ENCODE data around the gene PELO. TPM values are rescaled to one million over a fixed set of nuclear protein-coding genes. Genes with fewer than 3 reads are reported as not detected.

PELO gene
- total and polyA plus RNA-seq, 9 of the 15 experiments (the other 6 are each of a cell fraction or from before 2014, with no cell fraction given): 5.8 to 14.6 (median 9.6) TPM

DNA sequence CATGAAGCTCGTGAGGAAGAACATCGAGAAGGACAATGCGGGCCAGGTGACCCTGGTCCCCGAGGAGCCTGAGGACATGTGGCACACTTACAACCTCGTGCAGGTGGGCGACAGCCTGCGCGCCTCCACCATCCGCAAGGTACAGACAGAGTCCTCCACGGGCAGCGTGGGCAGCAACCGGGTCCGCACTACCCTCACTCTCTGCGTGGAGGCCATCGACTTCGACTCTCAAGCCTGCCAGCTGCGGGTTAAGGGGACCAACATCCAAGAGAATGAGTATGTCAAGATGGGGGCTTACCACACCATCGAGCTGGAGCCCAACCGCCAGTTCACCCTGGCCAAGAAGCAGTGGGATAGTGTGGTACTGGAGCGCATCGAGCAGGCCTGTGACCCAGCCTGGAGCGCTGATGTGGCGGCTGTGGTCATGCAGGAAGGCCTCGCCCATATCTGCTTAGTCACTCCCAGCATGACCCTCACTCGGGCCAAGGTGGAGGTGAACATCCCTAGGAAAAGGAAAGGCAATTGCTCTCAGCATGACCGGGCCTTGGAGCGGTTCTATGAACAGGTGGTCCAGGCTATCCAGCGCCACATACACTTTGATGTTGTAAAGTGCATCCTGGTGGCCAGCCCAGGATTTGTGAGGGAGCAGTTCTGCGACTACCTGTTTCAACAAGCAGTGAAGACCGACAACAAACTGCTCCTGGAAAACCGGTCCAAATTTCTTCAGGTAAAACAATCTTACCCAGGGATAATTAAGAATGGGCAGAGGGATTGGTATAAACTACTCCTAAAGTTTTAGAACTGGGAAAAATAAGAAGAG is 12.9 kb downstream of the PELO start (continued):
- TF ChIP-seq, protein P1, sequence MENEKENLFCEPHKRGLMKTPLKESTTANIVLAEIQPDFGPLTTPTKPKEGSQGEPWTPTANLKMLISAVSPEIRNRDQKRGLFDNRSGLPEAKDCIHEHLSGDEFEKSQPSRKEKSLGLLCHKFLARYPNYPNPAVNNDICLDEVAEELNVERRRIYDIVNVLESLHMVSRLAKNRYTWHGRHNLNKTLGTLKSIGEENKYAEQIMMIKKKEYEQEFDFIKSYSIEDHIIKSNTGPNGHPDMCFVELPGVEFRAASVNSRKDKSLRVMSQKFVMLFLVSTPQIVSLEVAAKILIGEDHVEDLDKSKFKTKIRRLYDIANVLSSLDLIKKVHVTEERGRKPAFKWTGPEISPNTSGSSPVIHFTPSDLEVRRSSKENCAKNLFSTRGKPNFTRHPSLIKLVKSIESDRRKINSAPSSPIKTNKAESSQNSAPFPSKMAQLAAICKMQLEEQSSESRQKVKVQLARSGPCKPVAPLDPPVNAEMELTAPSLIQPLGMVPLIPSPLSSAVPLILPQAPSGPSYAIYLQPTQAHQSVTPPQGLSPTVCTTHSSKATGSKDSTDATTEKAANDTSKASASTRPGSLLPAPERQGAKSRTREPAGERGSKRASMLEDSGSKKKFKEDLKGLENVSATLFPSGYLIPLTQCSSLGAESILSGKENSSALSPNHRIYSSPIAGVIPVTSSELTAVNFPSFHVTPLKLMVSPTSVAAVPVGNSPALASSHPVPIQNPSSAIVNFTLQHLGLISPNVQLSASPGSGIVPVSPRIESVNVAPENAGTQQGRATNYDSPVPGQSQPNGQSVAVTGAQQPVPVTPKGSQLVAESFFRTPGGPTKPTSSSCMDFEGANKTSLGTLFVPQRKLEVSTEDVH (IDR thresholded peaks at IDR 0.05; ENCODE audit: low read depth, partially characterized antibody): peak; percentile 3
- TF ChIP-seq PRMT5 (CRISPR knock-in tag; IDR thresholded peaks at IDR 0.05) (no peak), HNRNPL (IDR thresholded peaks at IDR 0.05; ENCODE audit: low read depth, low read length) (no peak), CREM (IDR thresholded peaks at IDR 0.05; ENCODE audit: low read depth) (no peak), E2F3 (CRISPR knock-in tag; IDR thresholded peaks at IDR 0.05) (no peak), SRF (CRISPR knock-in tag; IDR thresholded peaks at IDR 0.05) (no peak), PHF8 (IDR thresholded peaks at IDR 0.05; ENCODE audit: borderline replicate concordance, low read length) (peak; percentile 52; the same call in 1 of the 2 replicates), FOXA3 (CRISPR knock-in tag; conservative IDR thresholded peaks at IDR 0.05 in 1 of 2, IDR thresholded peaks at IDR 0.05 in 1 of 2) (0 out of 4 replicates have a peak, but pooled peaks of 1 of the 2 experiments have one; percentile 10), CBFB (CRISPR knock-in tag; IDR thresholded peaks at IDR 0.05) (peak; percentile 29; the same call in 1 of the 2 replicates), ILK (tag; IDR thresholded peaks at IDR 0.05; ENCODE audit: borderline replicate concordance, low read depth) (no peak), KDM1A (IDR thresholded peaks at IDR 0.05) (peak in 1 of 2 experiments; percentile 32; a peak in 1 of 4 replicates), NR2F6 (CRISPR knock-in tag; IDR thresholded peaks at IDR 0.05) (no peak)
- TF ChIP-seq, protein P2, sequence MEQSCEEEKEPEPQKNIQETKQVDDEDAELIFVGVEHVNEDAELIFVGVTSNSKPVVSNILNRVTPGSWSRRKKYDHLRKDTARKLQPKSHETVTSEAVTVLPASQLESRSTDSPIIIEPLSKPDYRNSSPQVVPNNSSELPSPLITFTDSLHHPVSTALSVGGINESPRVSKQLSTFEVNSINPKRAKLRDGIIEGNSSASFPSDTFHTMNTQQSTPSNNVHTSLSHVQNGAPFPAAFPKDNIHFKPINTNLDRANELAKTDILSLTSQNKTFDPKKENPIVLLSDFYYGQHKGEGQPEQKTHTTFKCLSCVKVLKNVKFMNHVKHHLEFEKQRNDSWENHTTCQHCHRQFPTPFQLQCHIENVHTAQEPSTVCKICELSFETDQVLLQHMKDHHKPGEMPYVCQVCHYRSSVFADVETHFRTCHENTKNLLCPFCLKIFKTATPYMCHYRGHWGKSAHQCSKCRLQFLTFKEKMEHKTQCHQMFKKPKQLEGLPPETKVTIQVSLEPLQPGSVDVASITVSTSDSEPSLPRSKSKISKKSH (CRISPR knock-in tag; IDR thresholded peaks at IDR 0.05): no peak
- TF ChIP-seq, protein P3, sequence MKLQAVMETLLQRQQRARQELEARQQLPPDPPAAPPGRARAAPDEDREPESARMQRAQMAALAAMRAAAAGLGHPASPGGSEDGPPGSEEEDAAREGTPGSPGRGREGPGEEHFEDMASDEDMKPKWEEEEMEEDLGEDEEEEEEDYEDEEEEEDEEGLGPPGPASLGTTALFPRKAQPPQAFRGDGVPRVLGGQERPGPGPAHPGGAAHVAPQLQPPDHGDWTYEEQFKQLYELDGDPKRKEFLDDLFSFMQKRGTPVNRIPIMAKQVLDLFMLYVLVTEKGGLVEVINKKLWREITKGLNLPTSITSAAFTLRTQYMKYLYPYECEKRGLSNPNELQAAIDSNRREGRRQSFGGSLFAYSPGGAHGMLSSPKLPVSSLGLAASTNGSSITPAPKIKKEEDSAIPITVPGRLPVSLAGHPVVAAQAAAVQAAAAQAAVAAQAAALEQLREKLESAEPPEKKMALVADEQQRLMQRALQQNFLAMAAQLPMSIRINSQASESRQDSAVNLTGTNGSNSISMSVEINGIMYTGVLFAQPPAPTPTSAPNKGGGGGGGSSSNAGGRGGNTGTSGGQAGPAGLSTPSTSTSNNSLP (IDR thresholded peaks at IDR 0.05; ENCODE audit: borderline replicate concordance, low read depth, low read length): no peak
- TF ChIP-seq, protein P4, sequence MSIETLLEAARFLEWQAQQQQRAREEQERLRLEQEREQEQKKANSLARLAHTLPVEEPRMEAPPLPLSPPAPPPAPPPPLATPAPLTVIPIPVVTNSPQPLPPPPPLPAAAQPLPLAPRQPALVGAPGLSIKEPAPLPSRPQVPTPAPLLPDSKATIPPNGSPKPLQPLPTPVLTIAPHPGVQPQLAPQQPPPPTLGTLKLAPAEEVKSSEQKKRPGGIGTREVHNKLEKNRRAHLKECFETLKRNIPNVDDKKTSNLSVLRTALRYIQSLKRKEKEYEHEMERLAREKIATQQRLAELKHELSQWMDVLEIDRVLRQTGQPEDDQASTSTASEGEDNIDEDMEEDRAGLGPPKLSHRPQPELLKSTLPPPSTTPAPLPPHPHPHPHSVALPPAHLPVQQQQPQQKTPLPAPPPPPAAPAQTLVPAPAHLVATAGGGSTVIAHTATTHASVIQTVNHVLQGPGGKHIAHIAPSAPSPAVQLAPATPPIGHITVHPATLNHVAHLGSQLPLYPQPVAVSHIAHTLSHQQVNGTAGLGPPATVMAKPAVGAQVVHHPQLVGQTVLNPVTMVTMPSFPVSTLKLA (conservative IDR thresholded peaks at IDR 0.05): no peak
- TF ChIP-seq, protein P5, sequence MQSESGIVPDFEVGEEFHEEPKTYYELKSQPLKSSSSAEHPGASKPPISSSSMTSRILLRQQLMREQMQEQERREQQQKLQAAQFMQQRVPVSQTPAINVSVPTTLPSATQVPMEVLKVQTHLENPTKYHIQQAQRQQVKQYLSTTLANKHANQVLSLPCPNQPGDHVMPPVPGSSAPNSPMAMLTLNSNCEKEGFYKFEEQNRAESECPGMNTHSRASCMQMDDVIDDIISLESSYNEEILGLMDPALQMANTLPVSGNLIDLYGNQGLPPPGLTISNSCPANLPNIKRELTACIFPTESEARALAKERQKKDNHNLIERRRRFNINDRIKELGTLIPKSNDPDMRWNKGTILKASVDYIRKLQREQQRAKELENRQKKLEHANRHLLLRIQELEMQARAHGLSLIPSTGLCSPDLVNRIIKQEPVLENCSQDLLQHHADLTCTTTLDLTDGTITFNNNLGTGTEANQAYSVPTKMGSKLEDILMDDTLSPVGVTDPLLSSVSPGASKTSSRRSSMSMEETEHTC (IDR thresholded peaks at IDR 0.05): 0 out of 2 replicates have a peak, but pooled peaks have one; percentile 13
